K562 (cell line): ENCODE measurements around the gene KIF18B. TPM values are rescaled to one million over a fixed set of nuclear protein-coding genes. Genes with fewer than 3 reads are reported as not detected.

Source experiments
- ATAC-seq: fragments of 200-7000 bp; cut with Tn5 transposase; 3 replicates; pipeline ENCODE4 v1.9.1; 2020; ENCODE audit warnings: moderate library complexity
- BruUV-seq: library from RNA; stranded (reverse); fragments of 400-500 nt; replicated peaks from 2 replicates; lab custom pipeline; 2021; lab: Mats Ljungman, UMichigan
- CTCF ChIA-PET: fragments of 300-600 bp; formaldehyde crosslinking; extraction: SDS; loops from one replicate; lab custom pipeline; 2021; ENCODE audit warnings: low intra/inter-chr PET ratio; lab: Yijun Ruan, JAX
- POLR2A ChIA-PET: fragments of 300-600, 350-650 bp; sonication (Branson Sonifier 250); formaldehyde crosslinking; extraction: SDS; loops from one replicate; lab custom pipeline; 2021; ENCODE audit warnings: antibody characterized with exemption, inconsistent platforms; lab: Yijun Ruan, JAX
- DNase-seq, 4 experiments: peaks; one replicate each; pipeline versions ENCODE4 v3.0.0 to v3.0.0-alpha.2; 2011 to 2018; ENCODE audit warnings: low spot score in 3 of 4, mixed read lengths in 3 of 4; ENCODE audit errors: extremely low read depth in 1 of 4
- FAIRE-seq: peaks from 2 replicates; lab custom pipeline; 2011; peaks lifted over from hg19 to GRCh38; lab: Jason Lieb, UNC
- H2AFZ ChIP-seq: 2 replicates; pipeline ENCODE4 v1.6.0; 2011; ENCODE audit warnings: low read depth, low read length, control low read depth, inconsistent platforms
- H3K27ac ChIP-seq: fragments of 200-600 bp; 3 replicates; pipeline ENCODE4 v1.8.0; 2011; ENCODE audit warnings: low read depth, mild to moderate bottlenecking, control low read depth, inconsistent platforms, low read length, moderate library complexity, mixed read lengths; ENCODE audit errors: extremely low read depth
- H3K27me3 ChIP-seq, 2 experiments: fragments of 300-600 bp in 1 of 2; 2 replicates in 1 of 2; 3 replicates in 1 of 2; pipeline versions ENCODE4 v1.6.0 to v1.8.0; 2011; ENCODE audit warnings: inconsistent platforms in 2 of 2, low read length in 2 of 2, mild to moderate bottlenecking in 1 of 2, mixed read lengths in 1 of 2, moderate library complexity in 1 of 2; ENCODE audit not compliant: control insufficient read depth in 2 of 2, insufficient read depth in 2 of 2
- H3K36me3 ChIP-seq: fragments of 300-600 bp; 3 replicates; pipeline ENCODE4 v1.8.0; 2011; ENCODE audit warnings: mild to moderate bottlenecking, low read length, inconsistent platforms; ENCODE audit not compliant: control insufficient read depth, insufficient read depth
- H3K4me1 ChIP-seq, 2 experiments: fragments of 200-600 bp in 1 of 2; replicated peaks in 1 of 2; 2 replicates in 1 of 2; 3 replicates in 1 of 2; pipeline versions ENCODE4 v1.5.1 to v1.8.0; 2011; ENCODE audit warnings: inconsistent platforms in 2 of 2, low read length in 2 of 2, mild to moderate bottlenecking in 1 of 2, mixed read lengths in 1 of 2, moderate library complexity in 1 of 2; ENCODE audit not compliant: control insufficient read depth in 2 of 2, insufficient read depth in 2 of 2
- H3K4me2 ChIP-seq: 2 replicates; pipeline ENCODE4 v1.6.1; 2011; ENCODE audit warnings: low read length, control low read depth, inconsistent platforms, mixed read lengths; ENCODE audit not compliant: insufficient read depth
- H3K4me3 ChIP-seq: fragments of 200-600 bp; sonication (generic), shearing (Covaris generic); 2 replicates; pipeline ENCODE4 v1.5.1; 2016; ENCODE audit warnings: control low read depth, inconsistent platforms
- H3K79me2 ChIP-seq: fragments of 200-600 bp; 3 replicates; pipeline ENCODE4 v1.8.0; 2011; ENCODE audit warnings: low read length, inconsistent platforms; ENCODE audit not compliant: control insufficient read depth, insufficient read depth
- H3K9ac ChIP-seq, 2 experiments: 2 replicates each; pipeline versions ENCODE4 v1.6.0 to v1.6.1; 2011; ENCODE audit warnings: low read depth in 2 of 2, low read length in 2 of 2, control low read depth in 1 of 2, inconsistent platforms in 1 of 2, mild to moderate bottlenecking in 1 of 2, mixed read lengths in 1 of 2; ENCODE audit not compliant: insufficient read depth in 1 of 2
- H3K9me1 ChIP-seq: one replicate; pipeline ENCODE4 v1.6.0; 2011; ENCODE audit warnings: inconsistent platforms, mild to moderate bottlenecking, low read length, moderate library complexity; ENCODE audit not compliant: control insufficient read depth, insufficient read depth
- H3K9me3 ChIP-seq: replicated peaks from 2 replicates; pipeline ENCODE4 v1.5.1; 2011; ENCODE audit warnings: low read depth, low read length, inconsistent platforms; ENCODE audit not compliant: control insufficient read depth, insufficient read depth
- H4K20me1 ChIP-seq: replicated peaks from 2 replicates; pipeline ENCODE4 v1.6.1; 2011; ENCODE audit warnings: low read length, inconsistent platforms, mixed read lengths; ENCODE audit not compliant: control insufficient read depth, insufficient read depth
- CREB1 ChIP-seq, 2 experiments: sonication (generic) in 1 of 2; formaldehyde crosslinking in 1 of 2; IDR thresholded peaks; 2 replicates each; pipeline versions ENCODE4 v1.6.1 to v1.8.0; 2012 to 2022; ENCODE audit warnings: inconsistent platforms in 1 of 2, mild to moderate bottlenecking in 1 of 2, missing genetic modification reagents in 1 of 2, moderate library complexity in 1 of 2
- E2F3 ChIP-seq: fragments of 250-450 bp; sonication (Bioruptor Pico); IDR thresholded peaks from 2 replicates; pipeline ENCODE4 v1.4.0; 2020; ENCODE audit warnings: mild to moderate bottlenecking
- PML ChIP-seq: IDR thresholded peaks from 2 replicates; pipeline ENCODE4 v1.6.1; 2012; ENCODE audit warnings: low read length, inconsistent platforms
- RCOR1 ChIP-seq, 2 experiments: IDR thresholded peaks; 2 replicates each; pipeline ENCODE4 v1.6.1; 2012; ENCODE audit warnings: low read depth in 2 of 2, low read length in 2 of 2, borderline replicate concordance in 1 of 2, improper control_type of control experiment in 1 of 2
- SNIP1 ChIP-seq: fragments of 450-650 bp; IDR thresholded peaks from 2 replicates; pipeline ENCODE4 v1.7.1; 2017; ENCODE audit warnings: low read depth, mild to moderate bottlenecking
- STAT5B ChIP-seq: fragments of 250-450 bp; sonication (Bioruptor Pico); IDR thresholded peaks from 2 replicates; pipeline ENCODE4 v1.8.0; 2021; ENCODE audit warnings: mild to moderate bottlenecking, inconsistent platforms
- TARDBP ChIP-seq: fragments of 450-650 bp; IDR thresholded peaks from 2 replicates; pipeline ENCODE4 v1.6.1; 2016
- ZNF778 ChIP-seq: fragments of 450-650 bp; formaldehyde crosslinking; IDR thresholded peaks from 2 replicates; pipeline ENCODE4 v1.4.0; 2020; ENCODE audit warnings: mild to moderate bottlenecking, moderate library complexity
- WGBS: fragments of 100-300 bp; shearing (Covaris generic); methylation state at CpG from one replicate; pipeline ENCODE4 v1.1.6; 2016; ENCODE audit warnings: low coverage, mixed read lengths; ENCODE audit not compliant: insufficient coverage; ENCODE audit errors: missing lambda C conversion rate; 5-methylcytosine and 5-hydroxymethylcytosine counted together
- in situ Hi-C: fragments of 300-500 bp; cut with MboI; formaldehyde crosslinking; loops from 4 replicates; pipeline ENCODE4 v1.15.0; 2018; ENCODE audit warnings: inconsistent platforms, mixed read lengths
- intact Hi-C: fragments of 100-400 bp; cut with micrococcal nuclease; formaldehyde crosslinking; loops from 2 replicates; pipeline ENCODE4 v1.14.2; 2022
- polyA plus RNA-seq, 8 experiments: library from polyadenylated mRNA; depleted of rRNA in 4 of 8; stranded (reverse) in 5 of 8; unstranded in 3 of 8; fragments of >200 nt; fragmentation: Nextera tagmentation in 2 of 8; fragmentation: Illumina TruSeq in 1 of 8; extraction: Ambion mirVana in 2 of 8; extraction: Trizol in 1 of 8; gene quantifications; 2 replicates each; pipeline versions ENCODE4 v1.2.1 to v1.2.3, GENCODE V29; 2011 to 2014; ENCODE audit warnings: inconsistent platforms in 1 of 8, missing spikeins in 1 of 8
- total RNA-seq, 7 experiments: library from RNA; depleted of rRNA in 6 of 7; stranded (reverse); fragments of >200 nt in 6 of 7; fragmentation: Illumina TruSeq in 2 of 7; extraction: Trizol in 2 of 7; gene quantifications; 2 replicates each; pipeline versions ENCODE4 v1.2.1 to v1.2.3, GENCODE V29; 2011 to 2021; ENCODE audit warnings: low replicate concordance in 1 of 7
- TF ChIP-seq, protein P1 (sequence below): fragments of 250-450 bp; sonication (Bioruptor Pico); IDR thresholded peaks from 2 replicates; pipeline ENCODE4 v1.8.0; 2021; ENCODE audit warnings: moderate library complexity, mild to moderate bottlenecking, inconsistent platforms
- TF ChIP-seq, protein P2 (sequence below), 2 experiments: fragments of 450-650 bp; IDR thresholded peaks; 2 replicates each; pipeline ENCODE4 v1.6.1; 2016

The KIF18B gene
- total and polyA plus RNA-seq, 9 of the 15 experiments (the other 6 are each of a cell fraction or from before 2014, with no cell fraction given), result 2.0 to 42.8 (median 13.2) TPM

DNA sequence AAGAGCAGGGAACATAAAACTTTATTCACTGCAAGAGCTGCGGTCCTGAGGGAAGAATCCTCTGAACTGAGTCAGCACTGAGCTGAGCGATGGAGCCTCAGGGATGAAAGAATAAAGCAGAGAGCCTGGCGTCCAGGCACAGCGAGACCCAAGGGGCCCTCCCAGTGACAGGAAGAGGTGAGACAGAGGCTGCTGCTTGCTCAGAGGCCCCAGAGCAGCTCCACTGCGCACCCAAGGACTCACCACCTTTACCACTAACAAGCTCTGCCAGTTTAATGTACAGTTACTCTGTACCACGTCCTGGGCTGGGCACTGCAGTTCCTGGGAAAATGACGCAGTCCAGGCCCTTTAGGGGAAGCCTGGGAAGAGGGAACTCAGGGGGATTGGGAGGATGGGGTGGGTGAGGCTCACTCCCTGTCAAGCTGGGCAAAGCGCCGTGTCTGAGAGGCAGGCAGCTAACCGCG is 37.9 kb downstream of the KIF18B start:
- ChIA-PET CTCF (no interaction called here), POLR2A (interaction anchor here (1.2 to 4.8 kb wide), 3 partner anchors 9 to 241 kb away, joined by 3 to 28 read pairs (median 5); partner anchors contain the start of gene EFTUD2)
- Histone ChIP-seq H3K4me2 (no peak overlapping the region), H3K79me2 (no peaks in the 10 kb centered on the region), H3K9me1 (peaks cover 7% of the 10 kb centered on the region), H3K4me1 (peaks cover 41% of the 10 kb centered on the region in 2 experiments), H3K4me3 (no peak overlapping the region), H3K27me3 (0 out of 5 replicates have a peak, but pooled peaks cover 0 to 3% of the 10 kb centered on the region in 2 experiments)
- BruUV-seq, result no TSS peak
- DNase-seq, result no peak
- intact Hi-C loops, result no loop called here
- 64% methylated on average over 11 of the region's 11 CpGs for WGBS
- no peak for TF ChIP-seq ZNF778 (CRISPR knock-in tag)
- no peak for TF ChIP-seq PML
- no peak for TF ChIP-seq E2F3
- TF ChIP-seq, all 486 proteins: peak for 0
- no peaks in the 10 kb centered on the region for H3K36me3 ChIP-seq
- no peak for ATAC-seq
- no peaks in the 10 kb centered on the region for H3K9me3 ChIP-seq
- H3K27ac ChIP-seq, result no peak overlapping the region
- peak overlapping the region in 1 of 2 experiments; percentile 67; a peak in 1 of 4 replicates for H3K9ac ChIP-seq
- in situ Hi-C loops, result no loop called here
- FAIRE-seq, result no peak
- no peaks in the 10 kb centered on the region for H4K20me1 ChIP-seq
- H2AFZ ChIP-seq, result 0 out of 2 replicates have a peak overlapping the region, but pooled peaks have one; percentile 5

DNA sequence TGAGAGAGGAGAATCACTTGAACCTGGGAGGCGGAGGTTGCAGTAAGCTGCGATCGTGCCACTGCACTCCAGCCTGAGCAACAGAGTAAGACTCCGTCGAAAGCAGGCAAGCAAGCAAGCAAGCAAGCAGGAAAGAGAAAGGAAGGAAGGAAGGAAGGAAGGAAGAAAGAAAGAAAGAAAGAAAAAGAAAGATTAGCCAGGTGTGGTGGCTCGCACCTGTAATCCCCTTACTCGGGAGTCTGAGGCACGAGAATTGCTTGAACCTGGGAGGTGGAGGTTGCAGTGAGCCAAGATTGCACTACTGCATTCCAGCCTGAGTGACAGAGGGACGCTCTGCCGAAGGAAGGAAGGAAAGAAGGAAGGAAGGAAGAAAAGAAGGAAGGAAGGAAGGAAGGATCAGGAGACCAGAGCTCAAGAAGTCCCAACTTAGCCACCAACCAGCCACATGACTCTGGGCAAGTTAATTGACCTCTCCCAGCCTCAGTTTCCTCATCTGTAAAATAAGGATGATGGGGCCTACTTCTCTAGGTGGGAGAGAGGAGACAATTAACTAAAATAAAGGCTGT is 38.7 kb downstream of the KIF18B start:
- no TSS peak for BruUV-seq

More for the DNA sequence above, 38.7 kb downstream of the KIF18B start:
- ChIA-PET CTCF (no interaction called here), POLR2A (interaction anchor here (1.3 to 4.8 kb wide), 2 partner anchors 8 to 12 kb away, joined by 5 to 28 read pairs; partner anchors contain the start of gene EFTUD2)
- Histone ChIP-seq H3K79me2 (no peaks in the 10 kb centered on the region), H3K9me3 (no peaks in the 10 kb centered on the region), H3K9me1 (peaks cover 7% of the 10 kb centered on the region), H3K9ac (no peak overlapping the region), H4K20me1 (no peaks in the 10 kb centered on the region), H3K36me3 (no peaks in the 10 kb centered on the region)
- intact Hi-C loops, result no loop called here
- WGBS, result 82% methylated on average over 8 of the region's 10 CpGs
- FAIRE-seq, result no peak
- TF ChIP-seq, protein P1, sequence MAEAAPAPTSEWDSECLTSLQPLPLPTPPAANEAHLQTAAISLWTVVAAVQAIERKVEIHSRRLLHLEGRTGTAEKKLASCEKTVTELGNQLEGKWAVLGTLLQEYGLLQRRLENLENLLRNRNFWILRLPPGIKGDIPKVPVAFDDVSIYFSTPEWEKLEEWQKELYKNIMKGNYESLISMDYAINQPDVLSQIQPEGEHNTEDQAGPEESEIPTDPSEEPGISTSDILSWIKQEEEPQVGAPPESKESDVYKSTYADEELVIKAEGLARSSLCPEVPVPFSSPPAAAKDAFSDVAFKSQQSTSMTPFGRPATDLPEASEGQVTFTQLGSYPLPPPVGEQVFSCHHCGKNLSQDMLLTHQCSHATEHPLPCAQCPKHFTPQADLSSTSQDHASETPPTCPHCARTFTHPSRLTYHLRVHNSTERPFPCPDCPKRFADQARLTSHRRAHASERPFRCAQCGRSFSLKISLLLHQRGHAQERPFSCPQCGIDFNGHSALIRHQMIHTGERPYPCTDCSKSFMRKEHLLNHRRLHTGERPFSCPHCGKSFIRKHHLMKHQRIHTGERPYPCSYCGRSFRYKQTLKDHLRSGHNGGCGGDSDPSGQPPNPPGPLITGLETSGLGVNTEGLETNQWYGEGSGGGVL (CRISPR knock-in tag), result no peak
- no peak for TF ChIP-seq SNIP1
- no peak for TF ChIP-seq STAT5B (CRISPR knock-in tag)
- TF ChIP-seq E2F3, result no peak
- TF ChIP-seq, protein P2, sequence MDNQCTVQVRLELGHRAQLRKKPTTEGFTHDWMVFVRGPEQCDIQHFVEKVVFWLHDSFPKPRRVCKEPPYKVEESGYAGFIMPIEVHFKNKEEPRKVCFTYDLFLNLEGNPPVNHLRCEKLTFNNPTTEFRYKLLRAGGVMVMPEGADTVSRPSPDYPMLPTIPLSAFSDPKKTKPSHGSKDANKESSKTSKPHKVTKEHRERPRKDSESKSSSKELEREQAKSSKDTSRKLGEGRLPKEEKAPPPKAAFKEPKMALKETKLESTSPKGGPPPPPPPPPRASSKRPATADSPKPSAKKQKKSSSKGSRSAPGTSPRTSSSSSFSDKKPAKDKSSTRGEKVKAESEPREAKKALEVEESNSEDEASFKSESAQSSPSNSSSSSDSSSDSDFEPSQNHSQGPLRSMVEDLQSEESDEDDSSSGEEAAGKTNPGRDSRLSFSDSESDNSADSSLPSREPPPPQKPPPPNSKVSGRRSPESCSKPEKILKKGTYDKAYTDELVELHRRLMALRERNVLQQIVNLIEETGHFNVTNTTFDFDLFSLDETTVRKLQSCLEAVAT (IDR thresholded peaks at IDR 0.05), result no peak
- no peak for TF ChIP-seq CREB1 (IDR thresholded peaks at IDR 0.05)
- TF ChIP-seq CREB1 (CRISPR knock-in tag; IDR thresholded peaks at IDR 0.05), result no peak
- no peak for TF ChIP-seq RCOR1 (IDR thresholded peaks at IDR 0.05; ENCODE audit: borderline replicate concordance in 1 of 2, low read depth in 2 of 2, low read length in 2 of 2)
- no peak for TF ChIP-seq TARDBP
- TF ChIP-seq, all 486 proteins: peak for 0
- no peak overlapping the region for H3K4me2 ChIP-seq
- H2AFZ ChIP-seq, result no peak overlapping the region
- in situ Hi-C loops, result no loop called here
- no peaks in the 10 kb centered on the region for H3K27me3 ChIP-seq
- peaks cover 41 to 47% of the 10 kb centered on the region in 2 experiments for H3K4me1 ChIP-seq
- H3K4me3 ChIP-seq, result no peak overlapping the region
- no peak for ATAC-seq
- no peak overlapping the region for H3K27ac ChIP-seq
- DNase-seq, result no peak
